HG03469 (cell line): ENCODE measurements around the gene SBNO1.
"Not testable (repeated sequence)": the region's sequence is repeated elsewhere in the genome, so short reads cannot be mapped to it uniquely, and the experiment has no call there.

Experiments used
- ATAC-seq: cut with Tn5 transposase; IDR thresholded peaks from one replicate; pipeline ENCODE4 v1.9.1; 2021; ENCODE audit warnings: mild to moderate bottlenecking, moderate library complexity, moderate number of reproducible peaks; ENCODE audit not compliant: unreplicated experiment

Gene SBNO1

DNA sequence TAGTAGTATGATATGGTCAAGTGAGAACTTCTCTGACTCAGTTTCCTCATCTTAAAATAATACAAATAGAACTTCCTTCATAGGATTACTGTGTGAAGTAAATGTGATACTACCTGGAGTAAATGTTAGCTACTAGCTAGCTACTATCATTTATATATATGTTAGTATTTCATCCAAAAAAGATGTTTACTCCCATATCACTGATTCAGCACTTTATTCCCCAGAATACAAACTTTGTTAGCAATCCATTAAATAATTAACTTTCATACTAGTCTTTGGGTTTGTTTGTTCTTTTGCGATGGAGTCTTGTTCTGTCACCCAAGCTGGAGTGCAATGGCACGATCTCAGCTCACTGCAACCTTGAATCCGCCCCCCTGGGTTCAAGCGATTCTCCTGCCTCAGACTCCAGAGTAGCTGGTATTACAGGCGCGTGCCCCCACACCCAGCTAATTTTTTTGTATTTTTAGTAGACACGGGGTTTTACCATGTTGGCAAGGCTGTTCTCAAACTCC, 8.4 kb downstream of the SBNO1 start:
- ATAC-seq: no peak

DNA sequence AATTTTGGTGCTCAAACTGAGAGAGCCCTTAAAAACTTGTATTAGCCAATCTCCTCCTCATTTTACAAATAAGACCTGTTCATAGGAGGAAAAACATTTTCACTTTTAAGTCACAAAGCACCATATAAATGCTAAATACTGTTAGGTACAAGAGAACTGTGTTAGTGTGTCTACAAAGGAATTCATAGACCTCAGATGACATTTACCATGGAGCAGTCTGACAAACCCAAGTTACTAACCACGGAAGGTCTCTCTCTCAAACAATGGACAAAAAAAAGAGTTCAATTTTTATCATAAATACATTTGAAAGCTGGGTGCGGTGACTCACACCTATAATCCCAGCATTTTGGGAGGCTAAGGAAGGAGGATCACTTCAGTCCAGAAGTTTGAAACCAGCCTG, 10.0 kb downstream of the SBNO1 start:
- no peak for ATAC-seq

DNA sequence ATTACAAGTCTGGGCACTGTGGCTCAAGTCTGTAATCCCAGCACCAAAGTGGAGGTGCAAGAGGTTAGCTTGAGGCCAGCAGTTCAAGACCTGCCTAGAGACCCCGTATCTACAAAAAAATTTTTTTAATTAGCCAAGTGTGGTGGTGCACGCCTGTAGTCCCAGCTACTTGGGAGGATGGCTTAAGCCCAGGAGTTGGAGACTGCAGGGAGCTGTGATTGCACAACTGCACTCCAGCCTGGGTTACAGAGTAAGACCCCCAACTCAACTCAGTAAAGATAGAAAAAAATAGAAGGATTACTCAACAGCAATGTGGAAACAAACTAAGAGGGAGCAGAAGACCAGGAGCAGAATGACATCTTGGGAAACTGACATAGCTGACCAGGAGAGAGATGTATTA, 13.3 kb downstream of the SBNO1 start:
- no peak for ATAC-seq

DNA sequence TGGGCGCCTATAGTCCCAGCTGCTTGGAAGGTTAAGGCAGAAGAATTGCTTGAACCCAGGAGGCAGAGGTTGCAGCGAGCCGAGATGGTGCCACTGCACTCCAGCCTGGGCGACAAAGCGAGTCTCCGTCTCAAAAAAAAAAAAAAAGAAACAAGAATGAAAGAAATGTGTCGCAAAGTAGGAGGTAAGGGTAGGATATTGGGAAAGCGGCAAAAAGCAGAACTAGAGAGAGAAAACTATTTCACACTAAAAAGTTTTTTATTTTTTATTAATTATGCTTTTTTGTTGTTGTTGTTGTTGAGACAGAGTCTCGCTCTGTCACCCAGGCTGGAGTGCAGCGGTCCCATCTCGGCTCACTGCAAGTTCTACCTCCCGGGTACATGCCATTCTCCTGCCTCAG, 17.7 kb downstream of the SBNO1 start:
- no peak for ATAC-seq

DNA sequence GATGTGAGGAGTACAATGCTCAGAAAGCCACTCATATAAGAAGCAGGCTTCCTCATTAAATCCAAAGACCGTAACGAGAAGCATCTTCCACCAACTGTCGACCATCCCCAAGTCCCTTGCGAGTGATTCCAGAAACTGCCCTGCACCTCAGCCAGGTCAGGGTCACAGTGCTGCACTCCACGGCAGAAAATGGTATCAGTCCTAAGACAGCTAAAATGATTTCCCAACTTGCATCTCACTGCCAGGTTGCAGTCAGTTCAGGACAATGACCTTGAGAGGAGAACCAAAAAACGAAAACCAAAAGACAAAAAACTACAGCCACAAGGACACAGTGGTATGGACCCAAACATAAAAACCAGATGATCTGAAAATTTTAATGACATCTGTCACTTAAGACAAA, 20.6 kb downstream of the SBNO1 start:
- ATAC-seq: no peak

DNA sequence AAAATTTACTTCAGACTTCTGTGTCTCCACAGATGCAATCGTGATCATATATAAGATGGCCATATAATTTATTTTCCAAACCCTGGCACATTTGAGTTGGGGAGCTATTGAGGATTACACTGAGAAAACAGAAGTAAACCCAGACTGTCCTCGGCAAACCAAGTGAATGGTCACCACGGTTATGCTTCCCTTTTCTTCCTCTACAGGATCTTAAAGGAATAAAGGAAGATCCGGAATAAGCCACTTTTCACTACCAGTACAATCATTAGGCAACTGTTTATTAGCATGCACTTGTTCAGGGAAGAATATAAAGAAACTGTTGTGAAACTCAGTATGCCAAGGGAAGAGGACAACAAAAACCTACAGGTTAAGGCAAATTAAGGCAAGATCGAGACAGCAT, 27.6 kb downstream of the SBNO1 start:
- ATAC-seq: no peak

DNA sequence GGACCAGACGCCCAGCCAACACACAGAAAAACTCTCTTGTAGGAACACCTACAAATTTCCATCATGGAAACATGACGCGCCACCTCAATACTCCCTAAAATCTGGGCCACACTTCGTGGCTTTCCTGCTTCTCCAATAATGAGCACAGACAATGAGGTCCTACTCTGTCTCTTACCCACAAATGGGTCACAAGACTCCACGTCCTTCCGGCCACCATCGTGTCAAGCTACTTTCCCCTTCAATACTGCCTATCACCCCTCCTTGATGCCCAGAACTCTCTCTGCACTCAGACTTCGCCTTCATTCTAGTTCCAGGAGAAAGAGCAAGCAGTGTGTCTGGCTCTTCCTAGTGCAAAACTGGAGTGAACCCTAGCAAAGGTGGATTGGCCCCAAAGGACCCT, 28.1 kb downstream of the SBNO1 start:
- ATAC-seq: no peak

DNA sequence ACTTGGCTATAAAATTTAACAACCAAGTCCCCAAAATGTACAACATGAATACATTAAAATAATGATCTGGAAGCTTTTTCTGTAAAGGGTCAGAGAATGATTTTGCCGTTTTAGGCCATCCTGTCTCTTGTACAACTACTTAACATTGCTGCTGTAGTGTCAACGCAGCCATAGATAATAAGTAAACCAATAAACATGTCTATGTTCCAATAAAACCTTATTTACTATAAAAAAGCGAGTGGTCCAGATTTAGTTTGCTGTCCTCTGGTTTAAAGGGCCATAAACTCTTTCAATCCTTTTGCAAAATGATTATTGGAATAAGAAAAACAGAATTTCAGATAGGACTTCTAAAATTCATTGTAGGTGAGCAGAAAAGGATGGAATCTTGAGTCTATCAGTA, 29.2 kb downstream of the SBNO1 start:
- no peak for ATAC-seq

DNA sequence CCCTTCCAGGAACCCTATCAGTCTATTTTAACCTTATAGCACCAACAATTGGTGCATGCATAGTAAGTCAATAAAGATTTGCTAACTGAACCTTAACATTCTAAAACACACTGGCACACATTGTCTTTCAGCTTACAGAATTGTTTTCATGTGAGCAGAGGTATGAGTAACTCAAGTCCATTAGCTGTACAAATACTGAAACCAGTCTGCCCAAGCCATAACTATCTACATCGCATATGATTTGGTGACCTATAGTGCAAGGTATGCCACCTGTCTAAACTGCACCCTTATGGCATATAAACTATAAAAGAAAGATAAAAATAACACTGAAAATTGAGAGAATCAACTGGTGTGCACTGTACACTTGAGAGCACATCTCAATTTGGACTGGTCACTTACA, 34.8 kb downstream of the SBNO1 start:
- ATAC-seq: no peak

DNA sequence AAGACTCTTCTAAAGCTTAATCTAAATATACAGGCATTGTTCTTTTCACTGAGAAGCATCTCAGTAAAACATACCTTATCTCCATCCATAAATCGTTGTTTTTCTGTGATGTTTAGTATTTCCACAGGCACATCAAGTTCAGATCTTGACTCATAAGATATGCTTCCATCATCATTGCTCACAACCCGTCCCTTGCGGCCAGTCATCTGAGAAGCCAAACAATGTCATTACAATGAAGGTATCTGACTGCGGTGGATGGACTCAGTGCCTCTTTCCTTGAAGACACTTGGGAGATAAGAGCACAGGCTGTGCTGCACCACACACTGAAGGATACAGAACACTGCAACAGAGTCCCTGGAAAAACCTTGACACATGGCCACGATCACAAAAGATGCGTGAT, 44.8 kb downstream of the SBNO1 start:
- ATAC-seq: no peak

DNA sequence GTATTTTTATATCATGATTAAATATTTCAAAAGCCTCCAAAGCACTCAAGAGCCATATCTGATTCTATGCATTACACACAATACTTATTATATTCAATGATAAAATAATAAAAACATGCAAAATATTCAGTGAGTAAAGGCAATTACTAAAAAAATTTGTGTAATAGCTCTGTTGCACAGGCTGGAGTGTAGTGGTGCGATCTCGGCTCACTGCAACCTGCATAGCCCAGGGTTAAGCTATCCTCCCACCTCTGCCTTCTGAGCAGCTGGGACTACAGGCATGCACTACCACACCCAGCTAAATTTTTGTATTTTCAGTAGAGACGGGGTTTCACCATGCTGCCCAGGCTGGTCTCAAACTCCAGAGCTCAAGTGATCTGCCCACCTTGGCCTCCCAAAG, 45.4 kb downstream of the SBNO1 start:
- ATAC-seq: no peak

DNA sequence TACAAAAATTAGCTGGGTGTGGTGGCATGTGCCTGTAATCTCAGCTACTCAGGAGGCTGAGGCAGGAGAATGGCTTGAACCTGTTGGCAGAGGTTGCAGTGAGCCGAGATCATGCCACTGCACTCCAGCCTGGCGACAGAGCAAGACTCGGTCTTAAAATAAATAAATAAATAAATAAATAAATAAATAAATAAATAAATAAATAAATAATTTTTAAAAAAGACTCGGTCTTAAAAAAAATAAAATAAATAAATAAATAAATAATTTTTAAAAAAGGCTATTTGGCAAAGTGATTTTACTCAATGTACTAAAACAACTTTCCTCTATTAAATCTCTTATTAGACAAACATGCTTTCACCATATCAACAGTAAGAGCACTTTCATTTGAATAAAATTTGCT, 51.6 kb downstream of the SBNO1 start:
- not testable (repeated sequence) for ATAC-seq

DNA sequence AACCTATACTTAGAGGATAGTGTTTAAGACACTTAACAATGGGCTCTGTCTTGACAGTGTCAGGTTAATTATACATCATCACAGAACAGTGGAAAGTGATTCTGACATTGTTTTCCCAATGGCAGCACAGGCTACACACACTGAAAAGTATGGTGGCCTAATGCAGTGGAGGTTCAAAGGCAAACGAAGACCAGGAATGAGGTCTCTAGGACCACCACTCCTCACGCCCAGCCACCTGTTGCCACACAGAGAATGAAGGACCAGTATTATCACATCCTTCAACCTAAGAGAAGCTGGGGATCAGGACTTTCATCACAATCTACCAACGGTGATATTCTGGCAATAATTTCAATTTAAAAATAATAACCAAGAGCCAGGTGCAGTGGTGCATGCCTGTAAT, 58.4 kb downstream of the SBNO1 start:
- ATAC-seq: no peak

DNA sequence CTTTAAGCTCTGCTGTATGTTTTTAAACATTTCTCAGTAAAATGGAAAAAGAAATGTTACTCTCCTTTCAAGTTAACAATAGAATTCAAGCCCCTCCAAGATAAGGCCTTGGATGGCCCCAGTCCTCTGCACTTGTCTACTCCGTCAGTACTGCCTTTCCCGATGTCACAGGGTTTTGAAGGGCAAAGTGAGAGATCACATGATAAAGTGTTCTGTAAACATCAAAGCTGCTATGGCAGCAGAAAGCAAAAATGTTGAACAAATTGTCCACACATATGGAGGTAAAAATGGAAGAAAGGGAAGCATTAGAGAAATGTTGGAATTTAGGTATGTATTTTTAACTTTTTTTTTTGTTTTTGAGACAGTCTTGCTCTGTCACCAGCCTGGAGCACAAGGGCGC, 59.5 kb downstream of the SBNO1 start:
- no peak for ATAC-seq

DNA sequence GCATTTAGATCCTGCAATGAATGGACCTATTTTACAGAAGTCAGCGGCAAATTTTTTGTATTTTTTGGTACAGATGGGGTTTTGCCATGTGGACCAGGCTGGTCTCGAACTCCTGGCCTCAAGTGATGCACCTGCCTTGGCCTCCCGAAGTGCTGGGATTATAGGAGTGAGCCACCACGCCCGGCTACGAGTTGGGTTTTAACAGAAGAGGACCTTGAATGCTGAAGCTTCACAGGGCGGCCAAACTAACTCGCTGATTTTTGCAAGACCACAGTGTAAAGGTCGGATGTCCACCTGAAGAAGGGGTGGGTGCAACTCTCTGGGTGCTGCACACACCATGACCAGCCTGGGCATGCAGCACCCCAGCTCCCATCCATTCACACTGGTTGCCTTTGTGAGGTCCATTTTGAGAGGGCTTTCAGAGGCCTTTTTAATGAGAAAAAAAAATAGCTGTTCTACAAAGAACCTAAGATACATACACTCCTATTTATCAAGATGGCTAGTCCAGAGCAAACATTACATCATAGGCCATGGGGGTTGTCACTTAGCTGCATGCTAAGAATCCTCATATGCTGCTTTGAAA, 71.4 kb downstream of the SBNO1 start:
- no peak for ATAC-seq

DNA sequence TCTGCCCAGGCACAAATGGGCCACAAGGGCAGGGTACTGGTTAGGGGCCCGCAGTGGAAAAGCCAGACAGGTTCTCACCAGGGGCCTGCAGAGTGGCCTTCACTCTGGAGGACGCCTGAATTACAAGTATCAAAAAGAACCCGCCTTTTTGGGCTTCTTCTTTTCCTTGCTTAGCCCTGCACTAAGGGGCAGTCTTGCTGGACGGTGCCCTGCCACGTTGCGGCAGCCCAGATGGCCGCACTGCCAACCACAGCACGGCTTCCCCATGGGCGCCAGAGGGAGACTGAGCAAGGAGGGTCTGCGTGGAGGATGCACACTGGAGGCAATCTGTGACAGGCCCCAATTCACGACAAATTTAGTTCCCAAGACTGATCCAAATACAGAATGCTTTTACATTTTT, 74.7 kb downstream of the SBNO1 start:
- ATAC-seq: no peak

DNA sequence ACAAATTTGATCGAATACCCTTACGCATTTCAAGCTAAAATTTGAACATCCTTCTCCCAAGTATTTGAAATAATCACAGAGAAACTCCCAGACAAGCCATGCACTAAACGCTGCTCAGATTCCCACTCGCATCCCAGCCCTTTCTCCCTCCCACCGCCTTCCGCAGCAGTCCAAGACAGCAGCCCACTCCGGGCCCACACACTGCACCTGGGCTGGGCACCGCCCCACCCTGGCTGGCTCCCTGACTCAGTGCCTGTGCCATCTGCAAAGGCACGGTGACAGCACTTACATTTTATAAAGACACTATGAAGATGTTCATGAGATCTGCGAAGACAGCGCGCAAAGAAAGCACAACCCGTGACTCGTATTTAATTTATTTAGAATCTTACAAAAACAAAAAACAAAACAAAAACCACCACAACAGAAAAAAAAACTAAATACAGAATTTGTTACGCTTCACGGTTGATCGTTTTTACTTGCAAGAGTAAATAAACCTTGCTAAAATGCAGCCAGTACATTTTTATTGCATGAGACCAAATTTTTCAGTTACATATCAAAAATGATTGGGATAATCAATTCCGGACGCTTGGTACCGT, 75.8 kb downstream of the SBNO1 start:
- ATAC-seq: no peak

DNA sequence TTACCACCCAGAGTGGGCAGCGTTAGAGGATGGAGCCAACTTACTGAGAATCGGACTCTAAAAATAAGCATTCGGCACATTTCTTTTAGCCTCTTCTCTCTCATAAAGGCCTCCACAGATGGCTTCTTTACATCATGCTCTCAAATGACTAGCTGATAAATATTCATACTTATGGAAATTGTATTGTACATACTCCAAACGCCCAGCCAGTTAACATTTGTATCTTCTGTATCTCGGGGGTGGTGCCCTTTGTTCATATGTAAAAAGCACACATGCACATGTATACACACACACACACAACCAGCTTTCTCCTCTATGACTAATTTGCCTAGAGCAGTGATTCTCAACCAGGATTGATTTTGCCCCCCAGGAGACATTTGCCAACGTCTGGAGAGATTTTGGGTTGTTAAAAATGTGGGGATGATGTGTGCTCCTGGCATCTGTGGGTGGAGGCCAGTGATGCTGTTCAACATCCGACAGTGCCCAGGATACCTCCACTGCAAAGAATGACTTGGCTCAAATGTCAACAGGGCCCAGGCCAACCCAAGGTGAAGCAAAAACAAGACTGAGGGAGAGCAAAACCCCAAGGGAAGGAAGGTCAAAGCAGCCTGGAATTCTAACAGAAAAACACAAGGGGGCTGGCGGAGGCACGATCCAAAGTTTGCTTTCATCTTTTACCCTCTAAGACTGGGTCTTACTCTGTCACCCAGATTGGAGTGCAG, 77.8 kb downstream of the SBNO1 start:
- no peak for ATAC-seq

DNA sequence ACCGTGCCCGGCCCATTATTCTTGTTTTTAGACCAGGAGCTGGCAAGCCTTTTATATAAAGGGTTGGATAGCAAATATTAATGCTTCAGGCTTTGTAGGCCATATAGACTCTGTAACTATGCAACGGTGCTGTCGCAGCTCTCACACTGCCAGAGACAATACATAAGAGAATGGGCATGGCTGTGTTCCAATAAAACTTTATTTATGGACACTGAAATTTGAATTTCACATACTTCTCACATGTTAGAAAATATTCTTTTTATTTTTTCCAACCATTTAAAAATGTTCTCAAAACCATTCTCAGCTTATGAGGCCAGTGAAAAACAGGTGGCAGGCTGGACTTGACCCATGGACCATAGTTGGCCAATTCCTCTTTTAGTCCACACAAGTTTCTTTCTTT, 80.0 kb downstream of the SBNO1 start:
- ATAC-seq: no peak

DNA sequence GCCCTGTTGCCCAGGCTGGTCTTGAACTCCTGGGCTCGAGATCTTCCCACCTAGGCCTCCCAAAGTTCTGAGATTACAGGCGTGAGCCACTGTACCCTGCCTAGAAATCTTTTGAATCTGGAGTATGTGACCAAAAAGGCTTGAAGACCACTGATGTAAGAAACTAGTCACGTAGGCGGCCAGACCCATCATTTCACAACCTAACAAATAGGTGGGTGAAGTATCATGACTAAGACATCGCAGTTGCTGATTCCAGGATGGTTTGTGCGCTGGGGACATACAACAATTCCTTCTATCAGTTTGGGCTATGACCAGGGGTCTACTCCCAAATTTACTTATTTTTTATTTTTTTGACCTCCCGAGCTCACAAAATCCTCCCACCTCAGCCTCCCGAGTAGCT, 81.2 kb downstream of the SBNO1 start:
- ATAC-seq: no peak

DNA sequence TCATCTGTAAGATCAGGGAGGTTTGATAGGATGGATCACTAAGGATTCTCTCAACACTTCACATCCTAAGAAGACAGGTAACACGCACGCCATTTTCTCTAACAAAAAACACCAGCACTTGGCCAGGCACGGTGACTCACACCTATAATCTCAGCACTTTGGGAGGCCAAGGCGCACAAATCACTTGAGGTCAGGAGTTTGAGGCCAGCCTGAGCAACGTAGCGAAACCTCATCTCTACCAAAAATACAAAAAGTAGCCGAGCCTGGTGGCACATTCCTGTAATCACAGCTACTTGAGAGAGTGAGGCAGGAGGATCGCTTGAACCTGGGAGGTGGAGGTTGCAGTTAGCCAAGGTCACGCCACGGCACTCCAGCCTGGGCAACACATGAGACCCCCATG, 82.5 kb downstream of the SBNO1 start:
- ATAC-seq: no peak

DNA sequence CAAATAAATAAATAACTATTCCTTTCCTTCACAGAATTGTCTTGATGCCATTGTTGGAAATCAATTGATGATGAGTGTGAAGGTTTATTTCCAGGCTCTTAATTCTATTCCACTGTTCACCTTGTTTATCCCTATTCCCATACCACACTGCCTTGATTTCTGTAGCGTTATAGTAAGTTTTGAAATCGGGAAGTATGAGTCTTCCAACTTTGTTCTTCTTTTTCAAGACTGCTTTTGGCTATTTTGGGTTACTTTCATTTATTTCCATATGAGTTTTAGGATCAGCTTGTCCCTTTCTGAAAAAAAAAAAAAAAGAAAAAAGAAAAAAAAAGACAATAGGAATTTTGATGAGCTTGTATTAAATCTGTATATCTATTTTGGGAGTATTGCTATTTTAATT, 83.7 kb downstream of the SBNO1 start:
- no peak for ATAC-seq
